ENCODE measurements around the gene LRIT3. TPM values are rescaled to one million over a fixed set of nuclear protein-coding genes. Genes with fewer than 3 reads are reported as not detected.

LRIT3 gene
- total and polyA plus RNA-seq, 2 donors (not counting 3 experiments of a cell fraction or from before 2014, with no cell fraction given): 0.06 to 0.13 TPM

- Histone ChIP-seq H3K36me3 (ENCODE audit: control insufficient read depth in 2 of 2, extremely low read depth in 1 of 2, insufficient read depth in 2 of 2, low read length in 2 of 2) (no peaks in the 10 kb centered on the region), H3K27me3 (ENCODE audit: control insufficient read depth in 2 of 2, insufficient read depth in 2 of 2, low read length in 2 of 2) (peaks cover 3 to 10% of the 10 kb centered on the region in 2 experiments), H3K4me1 (ENCODE audit: control insufficient read depth, extremely low read depth, insufficient read depth, low read length) (no peaks in the 10 kb centered on the region), H3K9ac (replicated peaks; ENCODE audit: extremely low read depth, insufficient read depth, low read length) (no peak within 1 kb of the TSS), H3K27ac (ENCODE audit: insufficient read depth, low read depth, low read length) (no peak within 1 kb of the TSS), H3K4me2 (ENCODE audit: insufficient read depth, low read length) (no peak within 1 kb of the TSS), H3K4me3 (replicated peaks in 1 of 3; ENCODE audit: insufficient read depth in 1 of 3, low read depth in 1 of 3, low read length in 3 of 3) (no peak within 1 kb of the TSS), H3K9me3 (replicated peaks; ENCODE audit: control insufficient read depth, insufficient read depth, low read length) (no peaks in the 10 kb centered on the region), H4K20me1 (replicated peaks; ENCODE audit: control insufficient read depth, extremely low read depth, insufficient read depth, low read length) (no peaks in the 10 kb centered on the region), H3K79me2 (ENCODE audit: control insufficient read depth, insufficient read depth, low read length) (no peaks in the 10 kb centered on the region), H3K9me1 (replicated peaks; ENCODE audit: control insufficient read depth, extremely low read depth, insufficient read depth, low read length) (no peaks in the 10 kb centered on the region), H2AFZ (ENCODE audit: low read depth, low read length) (no peak within 1 kb of the TSS)
- intact Hi-C loops (cut with micrococcal nuclease) (no loop called here), dilution Hi-C loops (cut with MboI; ENCODE audit: extremely low pct_ligation_motif_present, low sequenced_read_pairs) (no loop called here)
- no peak for DNase-seq (ENCODE audit: low read depth, low spot score)
- ChIA-PET CTCF (no interaction called here), POLR2A (no interaction called here)
- no TSS peak for BruUV-seq (replicated peaks)
- TF ChIP-seq EZH2 (IDR thresholded peaks at IDR 0.05; ENCODE audit: borderline replicate concordance, low read depth, low read length, severe bottlenecking) (no peak), MAX (IDR thresholded peaks at IDR 0.05; ENCODE audit: insufficient read depth, insufficient read length) (no peak), POLR2AphosphoS5 (IDR thresholded peaks at IDR 0.05; ENCODE audit: insufficient read depth, low read depth, low read length) (no peak), GATA2 (IDR thresholded peaks at IDR 0.05; ENCODE audit: insufficient read depth, insufficient read length, low read depth, low read length) (no peak)
- no peak for FAIRE-seq
Measured at GRCh38 chr4:109912706-109913595, 65.0 kb downstream of the LRIT3 start, which contains the start of gene EGF. Gene EGF, plus strand, starts transcription at chr4:109912883. Its CDS starts 453 bp downstream, at chr4:109913336.

GRCh38 chr4:109913596-109914241 is 65.8 kb downstream of the LRIT3 start:
- Histone ChIP-seq H3K79me2 (ENCODE audit: control insufficient read depth, insufficient read depth, low read length) (no peaks in the 10 kb centered on the region), H3K4me2 (ENCODE audit: insufficient read depth, low read length) (no peak overlapping the region)
- BruUV-seq (replicated peaks): no TSS peak

More at GRCh38 chr4:109913596-109914241, 65.8 kb downstream of the LRIT3 start:
- Histone ChIP-seq H4K20me1 (replicated peaks; ENCODE audit: control insufficient read depth, extremely low read depth, insufficient read depth, low read length) (no peaks in the 10 kb centered on the region), H3K9me3 (replicated peaks; ENCODE audit: control insufficient read depth, insufficient read depth, low read length) (no peaks in the 10 kb centered on the region), H3K9me1 (replicated peaks; ENCODE audit: control insufficient read depth, extremely low read depth, insufficient read depth, low read length) (no peaks in the 10 kb centered on the region), H3K4me3 (replicated peaks in 1 of 3; ENCODE audit: insufficient read depth in 1 of 3, low read depth in 1 of 3, low read length in 3 of 3) (no peak overlapping the region), H3K9ac (replicated peaks; ENCODE audit: extremely low read depth, insufficient read depth, low read length) (no peak overlapping the region), H3K36me3 (ENCODE audit: control insufficient read depth in 2 of 2, extremely low read depth in 1 of 2, insufficient read depth in 2 of 2, low read length in 2 of 2) (no peaks in the 10 kb centered on the region), H2AFZ (ENCODE audit: low read depth, low read length) (no peak overlapping the region), H3K27me3 (ENCODE audit: control insufficient read depth in 2 of 2, insufficient read depth in 2 of 2, low read length in 2 of 2) (peaks cover 3 to 10% of the 10 kb centered on the region in 2 experiments), H3K4me1 (ENCODE audit: control insufficient read depth, extremely low read depth, insufficient read depth, low read length) (no peaks in the 10 kb centered on the region), H3K27ac (ENCODE audit: insufficient read depth, low read depth, low read length) (no peak overlapping the region)
- ChIA-PET CTCF (no interaction called here), POLR2A (no interaction called here)
- intact Hi-C loops (cut with micrococcal nuclease): no loop called here
- FAIRE-seq (no peak), DNase-seq (ENCODE audit: low read depth, low spot score) (no peak)
- no peak for TF ChIP-seq MAX (IDR thresholded peaks at IDR 0.05; ENCODE audit: insufficient read depth, insufficient read length)
- no peak for TF ChIP-seq MYC (IDR thresholded peaks at IDR 0.05; ENCODE audit: low read depth, low read length)
- TF ChIP-seq JUN (IDR thresholded peaks at IDR 0.05; ENCODE audit: borderline replicate concordance, insufficient read depth, insufficient read length, low read depth): no peak
- dilution Hi-C loops (cut with MboI; ENCODE audit: extremely low pct_ligation_motif_present, low sequenced_read_pairs): no loop called here
